Measurements from ENCODE around the gene MPI. TPM values are rescaled to one million over a fixed set of nuclear protein-coding genes. Genes with fewer than 3 reads are reported as not detected.
A peak's percentile ranks its signal among the peaks of the same experiment; 100 is the strongest.
"Not testable (repeated sequence)": the region's sequence is repeated elsewhere in the genome, so short reads cannot be mapped to it uniquely, and the experiment has no call there.

Gene MPI
- total RNA-seq, 1 experiment from 2014 or later: 50.9 TPM

DNA sequence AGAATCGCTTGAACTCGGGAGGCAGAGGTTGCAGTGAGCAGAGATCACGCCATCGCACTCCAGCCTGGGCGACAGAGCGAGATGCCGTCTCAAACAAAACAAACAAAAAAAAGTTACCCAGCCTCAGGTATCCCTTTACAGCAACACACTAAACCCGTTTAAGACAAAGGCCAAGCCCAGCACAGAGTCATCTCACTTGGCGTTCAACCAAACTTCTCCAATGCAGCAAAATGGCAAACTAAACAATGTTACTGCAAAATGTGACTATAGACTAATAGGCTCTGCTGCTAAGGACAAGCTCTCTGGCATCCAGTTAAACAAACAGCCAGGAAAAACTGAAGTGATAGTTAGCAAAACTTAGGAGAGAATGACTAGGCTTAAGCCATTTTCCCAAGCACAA lies 23.2 kb downstream of the MPI start:
- no peak overlapping the region for H3K4me3 ChIP-seq (ENCODE audit: insufficient read depth, low read depth, low read length)
- no peaks in the 10 kb centered on the region for H3K27me3 ChIP-seq (ENCODE audit: control insufficient read depth, insufficient read depth, low read length)
- no peak for DNase-seq
- H3K36me3 ChIP-seq (replicated peaks; ENCODE audit: control insufficient read depth, insufficient read depth, low read length): peaks cover 17% of the 10 kb centered on the region

DNA sequence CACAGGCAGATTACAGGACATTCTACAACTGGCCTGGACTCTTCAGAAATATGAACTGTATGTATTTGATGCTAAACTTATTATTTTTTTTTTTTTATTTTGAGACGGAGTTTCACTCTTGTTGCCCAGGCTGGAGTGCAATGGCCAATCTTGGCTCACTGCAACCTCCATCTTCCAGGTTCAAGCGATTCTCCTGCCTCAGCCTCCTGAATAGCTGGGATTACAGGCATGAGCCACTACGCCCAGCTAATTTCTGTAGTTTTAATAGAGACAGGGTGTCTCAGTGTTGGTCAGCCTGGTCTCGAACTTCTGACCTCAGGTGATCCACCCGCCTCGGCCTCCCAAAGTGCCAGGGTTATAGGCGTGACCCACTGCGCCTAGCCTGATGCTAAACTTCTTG lies 24.0 kb downstream of the MPI start:
- H3K4me3 ChIP-seq (ENCODE audit: insufficient read depth, low read depth, low read length); H3K27me3 ChIP-seq (ENCODE audit: control insufficient read depth, insufficient read depth, low read length); DNase-seq: not testable (repeated sequence)
- H3K36me3 ChIP-seq (replicated peaks; ENCODE audit: control insufficient read depth, insufficient read depth, low read length): peaks cover 21% of the 10 kb centered on the region

DNA sequence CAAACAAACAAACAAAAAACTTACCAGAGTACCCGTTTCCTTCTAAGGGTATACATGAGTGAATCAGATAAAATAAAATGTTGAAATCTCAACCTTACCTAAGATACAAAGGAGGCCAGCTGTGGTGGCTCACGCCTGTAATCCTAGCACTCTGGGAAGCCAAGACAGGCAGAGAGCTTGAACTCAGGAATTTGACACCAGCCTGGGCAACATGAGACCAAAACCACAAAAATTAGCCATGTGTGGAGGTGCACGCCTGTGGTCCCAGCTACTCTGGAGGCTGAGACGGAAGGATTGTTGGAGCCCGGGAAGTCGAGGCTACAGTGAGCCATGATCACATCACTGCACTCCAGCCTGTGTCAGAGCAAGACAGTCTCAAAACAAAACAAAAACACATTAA lies 27.8 kb downstream of the MPI start:
- Histone ChIP-seq H3K4me3 (ENCODE audit: insufficient read depth, low read depth, low read length) (no peak overlapping the region), H3K27me3 (ENCODE audit: control insufficient read depth, insufficient read depth, low read length) (no peaks in the 10 kb centered on the region), H3K36me3 (replicated peaks; ENCODE audit: control insufficient read depth, insufficient read depth, low read length) (peaks cover 22% of the 10 kb centered on the region)
- no peak for DNase-seq

GRCh38 chr15:74920456-74920855 lies 30.6 kb downstream of the MPI start:
- H3K36me3 ChIP-seq (replicated peaks; ENCODE audit: control insufficient read depth, insufficient read depth, low read length): peaks cover 27% of the 10 kb centered on the region
- no peak for DNase-seq
- H3K4me3 ChIP-seq (ENCODE audit: insufficient read depth, low read depth, low read length): no peak overlapping the region
- no peaks in the 10 kb centered on the region for H3K27me3 ChIP-seq (ENCODE audit: control insufficient read depth, insufficient read depth, low read length)

GRCh38 chr15:74924525-74924924 lies 34.7 kb downstream of the MPI start:
- Histone ChIP-seq H3K4me3 (ENCODE audit: insufficient read depth, low read depth, low read length) (no peak overlapping the region), H3K36me3 (replicated peaks; ENCODE audit: control insufficient read depth, insufficient read depth, low read length) (peaks cover 26% of the 10 kb centered on the region), H3K27me3 (ENCODE audit: control insufficient read depth, insufficient read depth, low read length) (no peaks in the 10 kb centered on the region)
- DNase-seq: no peak

GRCh38 chr15:74928771-74929198 lies 38.9 kb downstream of the MPI start:
- H3K36me3 ChIP-seq (replicated peaks; ENCODE audit: control insufficient read depth, insufficient read depth, low read length): peaks cover 21% of the 10 kb centered on the region
- H3K4me3 ChIP-seq (ENCODE audit: insufficient read depth, low read depth, low read length): no peak overlapping the region
- H3K27me3 ChIP-seq (ENCODE audit: control insufficient read depth, insufficient read depth, low read length): no peaks in the 10 kb centered on the region
- DNase-seq: no peak

DNA sequence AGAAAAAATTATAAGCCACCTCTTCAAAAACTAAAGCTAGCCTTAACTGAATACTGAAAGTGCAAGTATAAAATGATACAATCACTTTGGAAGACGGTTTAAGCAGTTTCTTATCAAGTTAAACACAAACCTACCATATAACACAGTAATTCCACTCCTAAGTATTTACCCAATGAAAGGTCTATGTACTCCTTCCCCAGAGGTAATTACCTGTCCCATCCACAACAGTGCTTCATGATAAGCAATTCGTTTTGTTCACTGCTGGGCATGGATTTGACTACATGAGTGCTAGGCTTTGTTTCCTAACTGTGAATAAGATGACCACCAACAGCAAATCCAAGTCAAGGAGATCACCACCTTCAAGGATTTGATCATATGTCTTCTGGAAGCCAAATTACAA lies 43.7 kb downstream of the MPI start:
- Histone ChIP-seq H3K36me3 (replicated peaks; ENCODE audit: control insufficient read depth, insufficient read depth, low read length) (peaks cover 14% of the 10 kb centered on the region), H3K27me3 (ENCODE audit: control insufficient read depth, insufficient read depth, low read length) (no peaks in the 10 kb centered on the region), H3K4me3 (ENCODE audit: insufficient read depth, low read depth, low read length) (no peak overlapping the region)
- no peak for DNase-seq

DNA sequence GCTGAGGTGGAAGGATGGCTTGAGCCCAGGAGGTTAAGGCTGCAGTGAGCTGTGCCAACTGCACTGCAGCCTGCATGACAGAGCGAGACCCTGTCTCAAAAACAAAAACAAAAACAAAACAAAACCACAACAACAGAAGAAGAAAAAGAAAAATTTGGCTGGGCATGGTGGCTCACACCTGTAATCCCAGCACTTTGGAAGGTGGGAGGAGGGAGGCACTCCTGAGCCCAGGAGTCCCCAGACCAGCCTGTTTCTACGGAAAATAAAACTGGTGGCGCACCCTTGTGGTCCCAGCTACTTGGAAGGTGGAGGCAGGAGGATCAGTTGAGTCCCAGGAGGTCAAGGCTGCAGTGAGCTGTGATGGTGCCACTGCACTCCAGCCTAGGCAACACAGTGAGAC lies 45.4 kb downstream of the MPI start:
- DNase-seq; H3K27me3 ChIP-seq (ENCODE audit: control insufficient read depth, insufficient read depth, low read length); H3K36me3 ChIP-seq (replicated peaks; ENCODE audit: control insufficient read depth, insufficient read depth, low read length); H3K4me3 ChIP-seq (ENCODE audit: insufficient read depth, low read depth, low read length): not testable (repeated sequence)

GRCh38 chr15:74937272-74937589 lies 47.4 kb downstream of the MPI start:
- Histone ChIP-seq H3K27me3 (ENCODE audit: control insufficient read depth, insufficient read depth, low read length) (no peaks in the 10 kb centered on the region), H3K36me3 (replicated peaks; ENCODE audit: control insufficient read depth, insufficient read depth, low read length) (no peaks in the 10 kb centered on the region), H3K4me3 (ENCODE audit: insufficient read depth, low read depth, low read length) (peak overlapping the region; percentile 97)
- no peak for DNase-seq

- no peaks in the 10 kb centered on the region for H3K27me3 ChIP-seq (ENCODE audit: control insufficient read depth, insufficient read depth, low read length)
- no peaks in the 10 kb centered on the region for H3K36me3 ChIP-seq (replicated peaks; ENCODE audit: control insufficient read depth, insufficient read depth, low read length)
- peak within 1 kb of the TSS; percentile 97 for H3K4me3 ChIP-seq (ENCODE audit: insufficient read depth, low read depth, low read length)
- DNase-seq: peak; percentile 97
These were observed 47.9 kb downstream of the MPI start, which contains the start of gene COX5A for GRCh38 chr15:74937590-74938371. TSS of gene COX5A (minus strand) at chr15:74938073. CDS start at chr15:74938014, 59 bp downstream.

DNA sequence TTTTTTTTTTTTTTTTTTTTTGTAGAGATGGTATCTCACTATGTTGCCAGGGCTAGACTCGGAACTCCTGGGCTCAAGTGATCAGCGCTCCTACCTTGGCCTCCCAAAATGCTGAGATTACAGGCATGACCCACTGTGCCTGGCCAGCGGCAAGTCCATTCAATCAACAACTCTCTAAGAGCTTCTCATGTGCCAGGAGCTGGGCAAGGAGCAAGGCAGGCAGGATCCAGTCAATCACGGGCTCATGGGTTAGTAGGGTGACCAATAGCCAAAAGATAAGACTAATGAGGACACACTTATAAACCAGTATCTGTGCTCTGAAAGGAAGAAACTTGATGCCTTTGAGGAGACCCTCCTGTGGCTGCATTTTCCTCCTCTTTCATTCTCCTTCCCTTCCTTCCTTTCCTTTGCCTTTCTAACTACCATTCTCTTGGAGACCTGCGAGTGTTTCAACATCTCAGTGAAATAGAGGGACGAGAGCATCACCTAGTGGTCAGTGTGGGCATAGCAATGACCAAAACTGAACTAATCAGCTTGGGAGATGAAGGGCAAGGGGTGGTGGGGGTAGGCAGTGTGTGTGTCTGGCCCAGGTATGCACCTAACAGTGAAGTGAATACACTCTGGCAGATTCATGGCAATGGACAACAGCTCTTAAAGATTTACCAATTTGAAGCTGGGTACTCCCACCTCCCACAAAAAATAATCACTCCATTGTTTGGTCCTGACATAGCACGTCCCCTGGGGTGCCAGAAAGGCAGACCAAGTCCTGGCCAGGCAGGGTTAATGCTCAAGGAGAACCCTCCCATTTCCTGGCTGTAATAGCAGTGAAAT lies 60.5 kb downstream of the MPI start:
- Histone ChIP-seq H3K36me3 (replicated peaks; ENCODE audit: control insufficient read depth, insufficient read depth, low read length) (no peaks in the 10 kb centered on the region), H3K4me3 (ENCODE audit: insufficient read depth, low read depth, low read length) (no peak overlapping the region), H3K27me3 (ENCODE audit: control insufficient read depth, insufficient read depth, low read length) (peaks cover 4% of the 10 kb centered on the region; the same call in 1 of the 2 replicates)
- peak; percentile 80 for DNase-seq

- Histone ChIP-seq H3K4me3 (ENCODE audit: insufficient read depth, low read depth, low read length) (no peak overlapping the region), H3K27me3 (ENCODE audit: control insufficient read depth, insufficient read depth, low read length) (peaks cover 9% of the 10 kb centered on the region), H3K36me3 (replicated peaks; ENCODE audit: control insufficient read depth, insufficient read depth, low read length) (no peaks in the 10 kb centered on the region)
- no peak for DNase-seq
These were observed 61.2 kb downstream of the MPI start for GRCh38 chr15:74951006-74951405.
